Uterus (tissue), 2 donors: ENCODE measurements around the gene GABRG3.

Experiments used
- CTCF ChIP-seq, 4 experiments: fragments of 200-600 bp in 2 of 4; fragments of 450-650 bp in 2 of 4; sonication (generic) in 2 of 4; IDR thresholded peaks; one replicate each; pipeline ENCODE4 v1.5.1; 2016 to 2019; ENCODE audit warnings: antibody characterized with exemption in 4 of 4, mild to moderate bottlenecking in 2 of 4, moderate library complexity in 1 of 4
- POLR2A ChIP-seq, 2 donors: fragments of 450-650 bp; IDR thresholded peaks; one replicate each; pipeline ENCODE4 v1.6.1; 2016; ENCODE audit warnings: antibody characterized with exemption in 2 of 2, mild to moderate bottlenecking in 1 of 2, moderate library complexity in 1 of 2

GRCh38 chr15:27201425-27201824 lies 230.4 kb downstream of the GABRG3 start:
- TF ChIP-seq CTCF (IDR thresholded peaks at IDR 0.05), result no peak
- no peak for TF ChIP-seq POLR2A (IDR thresholded peaks at IDR 0.05)
